NCI-H446 (cell line): ENCODE results near the gene SULT1C2.
"Not testable (repeated sequence)": the region's sequence is repeated elsewhere in the genome, so short reads cannot be mapped to it uniquely, and the experiment has no call there.

ENCODE experiments used
- DNase-seq, 2 experiments: peaks; one replicate each; lab custom pipeline; 2025; lab: John Stamatoyannopoulos, UW

Gene SULT1C2

GRCh38 chr2:108351889-108352288 is 63.2 kb downstream of the SULT1C2 start:
- DNase-seq: no peak

- no peak for DNase-seq
These were observed 65.4 kb downstream of the SULT1C2 start for GRCh38 chr2:108354136-108354535.

- DNase-seq: no peak
These were observed 67.4 kb downstream of the SULT1C2 start for GRCh38 chr2:108355906-108356734.

GRCh38 chr2:108359336-108359735 is 70.6 kb downstream of the SULT1C2 start:
- DNase-seq: not testable (repeated sequence)
